Measurements from ENCODE around the gene EAF2. TPM values are rescaled to one million over a fixed set of nuclear protein-coding genes. Genes with fewer than 3 reads are reported as not detected.

Gene EAF2
- total RNA-seq, 1 donor: 1.4 TPM

DNA sequence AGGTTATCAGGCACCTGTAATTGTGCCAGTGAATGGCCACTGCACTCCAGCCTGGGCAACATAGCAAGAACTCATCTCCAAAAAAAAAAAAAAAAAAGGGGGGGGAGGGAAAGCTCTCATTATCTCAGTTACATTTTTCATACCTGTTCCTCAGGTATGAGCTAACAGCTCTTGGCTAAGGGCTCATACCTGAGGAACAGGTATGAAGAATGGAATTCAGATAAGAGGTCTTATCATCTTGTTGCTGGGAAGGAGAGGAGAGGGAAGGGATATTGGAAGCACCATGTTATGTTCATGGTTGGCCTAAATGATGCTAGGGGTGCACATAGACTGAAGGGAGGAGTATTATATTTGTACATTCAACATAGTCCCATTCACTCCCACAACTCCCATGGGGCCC is 61.8 kb downstream of the EAF2 start:
- H3K4me1 ChIP-seq (ENCODE audit: insufficient read depth, low read length): no peaks in the 10 kb centered on the region
- H2AFZ ChIP-seq (ENCODE audit: low read length): no peak overlapping the region
- H3K4me2 ChIP-seq (ENCODE audit: insufficient read depth, low read length): no peak overlapping the region
- no peak overlapping the region for H3K27ac ChIP-seq (ENCODE audit: low read depth, low read length)
- DNase-seq (ENCODE audit: insufficient read length, low spot score, missing footprints): no peak
- TF ChIP-seq, protein P1, sequence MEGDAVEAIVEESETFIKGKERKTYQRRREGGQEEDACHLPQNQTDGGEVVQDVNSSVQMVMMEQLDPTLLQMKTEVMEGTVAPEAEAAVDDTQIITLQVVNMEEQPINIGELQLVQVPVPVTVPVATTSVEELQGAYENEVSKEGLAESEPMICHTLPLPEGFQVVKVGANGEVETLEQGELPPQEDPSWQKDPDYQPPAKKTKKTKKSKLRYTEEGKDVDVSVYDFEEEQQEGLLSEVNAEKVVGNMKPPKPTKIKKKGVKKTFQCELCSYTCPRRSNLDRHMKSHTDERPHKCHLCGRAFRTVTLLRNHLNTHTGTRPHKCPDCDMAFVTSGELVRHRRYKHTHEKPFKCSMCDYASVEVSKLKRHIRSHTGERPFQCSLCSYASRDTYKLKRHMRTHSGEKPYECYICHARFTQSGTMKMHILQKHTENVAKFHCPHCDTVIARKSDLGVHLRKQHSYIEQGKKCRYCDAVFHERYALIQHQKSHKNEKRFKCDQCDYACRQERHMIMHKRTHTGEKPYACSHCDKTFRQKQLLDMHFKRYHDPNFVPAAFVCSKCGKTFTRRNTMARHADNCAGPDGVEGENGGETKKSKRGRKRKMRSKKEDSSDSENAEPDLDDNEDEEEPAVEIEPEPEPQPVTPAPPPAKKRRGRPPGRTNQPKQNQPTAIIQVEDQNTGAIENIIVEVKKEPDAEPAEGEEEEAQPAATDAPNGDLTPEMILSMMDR (IDR thresholded peaks at IDR 0.05; ENCODE audit: extremely low read depth, low read depth, low read length): no peak
- no peaks in the 10 kb centered on the region for H3K36me3 ChIP-seq (ENCODE audit: insufficient read depth, low read length)
- H3K9me3 ChIP-seq (ENCODE audit: low read depth, low read length): no peaks in the 10 kb centered on the region
- no peak overlapping the region for H3K4me3 ChIP-seq (ENCODE audit: insufficient read depth, low read length)
- no peaks in the 10 kb centered on the region for H3K27me3 ChIP-seq (ENCODE audit: insufficient read depth, low read length)
- H4K20me1 ChIP-seq (ENCODE audit: insufficient read depth, low read length): no peaks in the 10 kb centered on the region
- no peaks in the 10 kb centered on the region for H3K79me2 ChIP-seq (ENCODE audit: insufficient read depth, low read length)

- H3K36me3 ChIP-seq (ENCODE audit: insufficient read depth, low read length): no peaks in the 10 kb centered on the region
- H4K20me1 ChIP-seq (ENCODE audit: insufficient read depth, low read length): no peaks in the 10 kb centered on the region
- H3K4me1 ChIP-seq (ENCODE audit: insufficient read depth, low read length): no peaks in the 10 kb centered on the region
- H2AFZ ChIP-seq (ENCODE audit: low read length): no peak overlapping the region
- no peaks in the 10 kb centered on the region for H3K27me3 ChIP-seq (ENCODE audit: insufficient read depth, low read length)
- H3K4me2 ChIP-seq (ENCODE audit: insufficient read depth, low read length): no peak overlapping the region
- no peak for DNase-seq (ENCODE audit: insufficient read length, low spot score, missing footprints)
- no peaks in the 10 kb centered on the region for H3K79me2 ChIP-seq (ENCODE audit: insufficient read depth, low read length)
- TF ChIP-seq, protein P1 (IDR thresholded peaks at IDR 0.05; ENCODE audit: extremely low read depth, low read depth, low read length): no peak
- no peak overlapping the region for H3K4me3 ChIP-seq (ENCODE audit: insufficient read depth, low read length)
- H3K27ac ChIP-seq (ENCODE audit: low read depth, low read length): no peak overlapping the region
- no peaks in the 10 kb centered on the region for H3K9me3 ChIP-seq (ENCODE audit: low read depth, low read length)
These were observed 62.3 kb downstream of the EAF2 start for GRCh38 chr3:121897296-121897695.

DNA sequence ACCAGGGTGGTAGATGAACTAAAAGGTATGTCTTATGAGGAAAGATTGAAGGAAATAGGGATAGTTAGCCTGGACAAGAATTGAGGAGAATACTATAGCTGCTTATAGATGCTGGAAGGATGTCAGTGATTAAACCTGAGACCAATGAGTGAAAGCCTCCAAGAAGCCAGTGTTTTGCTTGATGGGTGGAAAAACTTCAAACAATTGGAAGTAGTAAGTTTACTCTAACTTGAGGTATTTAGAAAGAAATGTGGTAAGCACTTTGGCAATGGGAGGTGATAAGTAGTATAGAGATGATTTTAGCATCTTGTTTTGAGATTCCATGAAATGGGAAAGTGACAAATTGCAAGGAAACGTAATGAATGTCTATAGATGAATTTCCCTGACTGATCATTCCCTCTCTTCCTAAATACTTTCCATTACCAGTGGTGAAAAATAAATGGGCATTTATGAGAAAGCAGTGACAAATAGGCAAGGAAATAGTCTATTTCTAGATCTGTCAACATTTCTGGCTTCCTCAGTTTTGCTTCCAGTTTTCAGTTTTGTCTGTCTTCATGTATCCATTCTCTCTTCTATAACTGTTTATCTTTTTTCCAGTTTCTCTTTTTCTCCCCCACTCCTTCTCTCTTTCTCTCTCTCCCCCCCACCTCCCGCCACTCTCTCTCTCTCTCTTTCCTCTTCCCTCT is 78.4 kb downstream of the EAF2 start:
- Histone ChIP-seq H2AFZ (ENCODE audit: low read length) (no peak overlapping the region), H3K27ac (ENCODE audit: low read depth, low read length) (no peak overlapping the region), H3K4me3 (ENCODE audit: insufficient read depth, low read length) (no peak overlapping the region), H3K27me3 (ENCODE audit: insufficient read depth, low read length) (no peaks in the 10 kb centered on the region), H3K4me2 (ENCODE audit: insufficient read depth, low read length) (no peak overlapping the region), H3K36me3 (ENCODE audit: insufficient read depth, low read length) (no peaks in the 10 kb centered on the region), H3K9me3 (ENCODE audit: low read depth, low read length) (no peaks in the 10 kb centered on the region), H4K20me1 (ENCODE audit: insufficient read depth, low read length) (no peaks in the 10 kb centered on the region), H3K4me1 (ENCODE audit: insufficient read depth, low read length) (no peaks in the 10 kb centered on the region), H3K79me2 (ENCODE audit: insufficient read depth, low read length) (no peaks in the 10 kb centered on the region)
- DNase-seq (ENCODE audit: insufficient read length, low spot score, missing footprints): no peak
- TF ChIP-seq, protein P1 (IDR thresholded peaks at IDR 0.05; ENCODE audit: extremely low read depth, low read depth, low read length): no peak

GRCh38 chr3:121914081-121914998 is 79.3 kb downstream of the EAF2 start:
- Histone ChIP-seq H2AFZ (ENCODE audit: low read length) (no peak overlapping the region), H3K4me1 (ENCODE audit: insufficient read depth, low read length) (no peaks in the 10 kb centered on the region), H3K36me3 (ENCODE audit: insufficient read depth, low read length) (no peaks in the 10 kb centered on the region), H3K79me2 (ENCODE audit: insufficient read depth, low read length) (no peaks in the 10 kb centered on the region), H3K27ac (ENCODE audit: low read depth, low read length) (no peak overlapping the region), H3K4me3 (ENCODE audit: insufficient read depth, low read length) (no peak overlapping the region), H3K9me3 (ENCODE audit: low read depth, low read length) (no peaks in the 10 kb centered on the region), H4K20me1 (ENCODE audit: insufficient read depth, low read length) (no peaks in the 10 kb centered on the region), H3K27me3 (ENCODE audit: insufficient read depth, low read length) (no peaks in the 10 kb centered on the region), H3K4me2 (ENCODE audit: insufficient read depth, low read length) (no peak overlapping the region)
- no peak for DNase-seq (ENCODE audit: insufficient read length, low spot score, missing footprints)
- TF ChIP-seq, protein P1 (IDR thresholded peaks at IDR 0.05; ENCODE audit: extremely low read depth, low read depth, low read length): no peak
